ENCODE data around the gene BCL2. TPM values are rescaled to one million over a fixed set of nuclear protein-coding genes. Genes with fewer than 3 reads are reported as not detected.

The BCL2 gene
- total RNA-seq, 2 experiments from 2014 or later, result 62.8 to 67.3 TPM

- Mint-ChIP-seq H3K36me3 (peaks cover 74% of the 10 kb centered on the region), H3K4me3 (peak overlapping the region; percentile 19), H3K9me3 (peaks cover 17% of the 10 kb centered on the region), H3K4me1 (peaks cover 61% of the 10 kb centered on the region), H3K27ac (peak overlapping the region; percentile 34), H3K27me3 (no peaks in the 10 kb centered on the region)
- DNase-seq, result no peak
Observed at GRCh38 chr18:63253428-63254372, 65.9 kb downstream of the BCL2 start.

- peaks cover 56% of the 10 kb centered on the region for H3K4me1 Mint-ChIP-seq
- H3K4me3 Mint-ChIP-seq, result no peak overlapping the region
- no peak for DNase-seq
- H3K36me3 Mint-ChIP-seq, result peaks cover 77% of the 10 kb centered on the region
- no peak overlapping the region for H3K27ac Mint-ChIP-seq
- peaks cover 17% of the 10 kb centered on the region for H3K9me3 Mint-ChIP-seq
- H3K27me3 Mint-ChIP-seq, result no peaks in the 10 kb centered on the region
Observed at GRCh38 chr18:63253014-63253413, 66.6 kb downstream of the BCL2 start.

DNA sequence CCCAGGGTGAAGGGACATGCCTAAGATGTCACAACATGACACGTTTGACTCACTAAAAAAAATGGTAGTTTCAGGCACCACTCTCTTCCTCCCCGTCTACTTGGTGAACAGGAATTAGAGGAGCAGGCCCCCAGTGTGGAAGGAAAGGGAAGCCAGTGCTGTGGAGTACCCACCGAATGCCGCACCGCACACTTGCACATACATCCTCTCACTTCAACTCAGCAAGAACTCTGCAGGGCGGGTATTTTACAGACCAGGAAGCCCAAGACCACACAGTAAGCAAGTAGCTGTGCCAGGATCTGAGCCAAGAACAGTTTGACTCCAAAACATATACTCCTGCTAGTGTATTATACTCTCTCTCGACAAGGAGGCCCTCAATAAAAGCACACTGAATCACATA, 69.8 kb downstream of the BCL2 start:
- H3K27ac Mint-ChIP-seq, result peak overlapping the region; percentile 84
- no peaks in the 10 kb centered on the region for H3K27me3 Mint-ChIP-seq
- H3K4me3 Mint-ChIP-seq, result no peak overlapping the region
- H3K4me1 Mint-ChIP-seq, result peaks cover 48% of the 10 kb centered on the region
- DNase-seq, result no peak
- H3K9me3 Mint-ChIP-seq, result peaks cover 15% of the 10 kb centered on the region
- peaks cover 77% of the 10 kb centered on the region for H3K36me3 Mint-ChIP-seq

GRCh38 chr18:63247926-63248325, 71.6 kb downstream of the BCL2 start:
- Mint-ChIP-seq H3K4me3 (no peak overlapping the region), H3K27ac (no peak overlapping the region), H3K9me3 (peaks cover 13% of the 10 kb centered on the region), H3K4me1 (peaks cover 40% of the 10 kb centered on the region), H3K27me3 (no peaks in the 10 kb centered on the region), H3K36me3 (peaks cover 76% of the 10 kb centered on the region)
- no peak for DNase-seq

DNA sequence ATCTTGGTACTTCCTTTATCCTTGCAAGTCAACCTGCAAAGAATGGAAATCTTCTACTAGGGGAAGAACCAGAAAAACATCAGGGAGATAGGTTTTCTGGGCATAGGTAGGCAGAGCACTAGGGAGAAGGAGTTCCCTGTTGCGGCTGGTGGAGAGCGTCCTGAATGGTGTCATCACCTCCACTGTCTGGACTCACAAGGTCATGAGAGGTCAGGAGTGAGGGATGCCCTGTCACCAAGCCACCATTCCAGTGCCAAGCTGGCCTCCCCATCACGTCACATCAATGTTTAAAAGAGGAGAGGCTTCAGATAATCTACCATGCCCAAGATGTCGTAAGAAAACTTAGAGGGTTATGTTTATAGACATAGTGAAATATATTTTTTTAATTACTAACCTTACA, 72.1 kb downstream of the BCL2 start:
- H3K4me1 Mint-ChIP-seq, result peaks cover 39% of the 10 kb centered on the region
- H3K27ac Mint-ChIP-seq, result no peak overlapping the region
- peaks cover 76% of the 10 kb centered on the region for H3K36me3 Mint-ChIP-seq
- no peak for DNase-seq
- H3K4me3 Mint-ChIP-seq, result no peak overlapping the region
- H3K27me3 Mint-ChIP-seq, result no peaks in the 10 kb centered on the region
- H3K9me3 Mint-ChIP-seq, result peaks cover 11% of the 10 kb centered on the region

DNA sequence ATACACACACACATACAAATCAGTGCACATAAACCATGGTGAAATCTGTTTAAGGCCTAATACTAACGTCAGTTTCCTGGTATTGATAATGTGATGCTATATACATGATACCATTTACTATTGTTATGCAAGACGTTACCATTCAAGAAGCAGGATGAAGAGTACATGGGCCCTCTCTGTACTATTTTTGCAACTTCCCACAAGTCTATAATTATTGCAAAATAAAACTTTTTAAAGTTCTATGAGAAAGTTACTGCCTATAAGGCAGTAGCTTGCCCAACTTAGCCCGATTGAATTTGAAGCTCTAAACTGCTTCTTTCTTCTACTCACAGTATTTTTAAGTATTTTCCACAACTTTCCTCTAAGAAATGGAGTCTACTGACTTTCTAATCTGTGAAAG, 74.0 kb downstream of the BCL2 start:
- Mint-ChIP-seq H3K27ac (no peak overlapping the region), H3K27me3 (no peaks in the 10 kb centered on the region), H3K36me3 (peaks cover 83% of the 10 kb centered on the region), H3K9me3 (peaks cover 7% of the 10 kb centered on the region), H3K4me3 (no peak overlapping the region), H3K4me1 (peaks cover 43% of the 10 kb centered on the region)
- DNase-seq, result no peak

- Mint-ChIP-seq H3K4me3 (no peak overlapping the region), H3K27ac (no peak overlapping the region), H3K4me1 (peaks cover 35% of the 10 kb centered on the region), H3K27me3 (no peaks in the 10 kb centered on the region), H3K9me3 (peaks cover 7% of the 10 kb centered on the region), H3K36me3 (peaks cover 84% of the 10 kb centered on the region)
- no peak for DNase-seq
Observed at GRCh38 chr18:63244607-63245006, 75.0 kb downstream of the BCL2 start.

- Mint-ChIP-seq H3K4me1 (peaks cover 44% of the 10 kb centered on the region), H3K36me3 (peaks cover 87% of the 10 kb centered on the region), H3K4me3 (no peak overlapping the region), H3K27ac (no peak overlapping the region), H3K9me3 (peaks cover 5% of the 10 kb centered on the region), H3K27me3 (no peaks in the 10 kb centered on the region)
- DNase-seq, result no peak
Observed at GRCh38 chr18:63241760-63242159, 77.8 kb downstream of the BCL2 start.

DNA sequence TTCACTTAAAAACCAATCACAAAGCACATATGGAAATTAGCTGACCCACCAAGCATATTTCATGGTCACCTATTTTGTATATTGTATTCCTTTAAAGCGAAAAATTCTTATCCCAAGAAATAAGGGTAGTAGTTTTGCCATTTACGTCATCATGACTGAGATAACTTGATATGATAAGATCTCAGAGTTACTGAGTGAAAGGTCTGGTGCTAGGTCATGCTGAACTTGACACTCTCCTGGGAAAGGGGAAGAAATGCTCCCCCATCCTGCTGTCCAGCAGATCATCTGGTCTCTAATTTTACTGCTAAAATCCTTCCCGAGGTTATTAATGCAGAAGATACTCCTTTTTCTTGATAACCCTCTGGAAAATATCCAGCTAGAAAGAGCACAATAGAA, 78.3 kb downstream of the BCL2 start:
- peaks cover 88% of the 10 kb centered on the region for H3K36me3 Mint-ChIP-seq
- H3K27ac Mint-ChIP-seq, result no peak overlapping the region
- H3K27me3 Mint-ChIP-seq, result no peaks in the 10 kb centered on the region
- peaks cover 44% of the 10 kb centered on the region for H3K4me1 Mint-ChIP-seq
- H3K4me3 Mint-ChIP-seq, result no peak overlapping the region
- no peak for DNase-seq
- peaks cover 6% of the 10 kb centered on the region for H3K9me3 Mint-ChIP-seq

DNA sequence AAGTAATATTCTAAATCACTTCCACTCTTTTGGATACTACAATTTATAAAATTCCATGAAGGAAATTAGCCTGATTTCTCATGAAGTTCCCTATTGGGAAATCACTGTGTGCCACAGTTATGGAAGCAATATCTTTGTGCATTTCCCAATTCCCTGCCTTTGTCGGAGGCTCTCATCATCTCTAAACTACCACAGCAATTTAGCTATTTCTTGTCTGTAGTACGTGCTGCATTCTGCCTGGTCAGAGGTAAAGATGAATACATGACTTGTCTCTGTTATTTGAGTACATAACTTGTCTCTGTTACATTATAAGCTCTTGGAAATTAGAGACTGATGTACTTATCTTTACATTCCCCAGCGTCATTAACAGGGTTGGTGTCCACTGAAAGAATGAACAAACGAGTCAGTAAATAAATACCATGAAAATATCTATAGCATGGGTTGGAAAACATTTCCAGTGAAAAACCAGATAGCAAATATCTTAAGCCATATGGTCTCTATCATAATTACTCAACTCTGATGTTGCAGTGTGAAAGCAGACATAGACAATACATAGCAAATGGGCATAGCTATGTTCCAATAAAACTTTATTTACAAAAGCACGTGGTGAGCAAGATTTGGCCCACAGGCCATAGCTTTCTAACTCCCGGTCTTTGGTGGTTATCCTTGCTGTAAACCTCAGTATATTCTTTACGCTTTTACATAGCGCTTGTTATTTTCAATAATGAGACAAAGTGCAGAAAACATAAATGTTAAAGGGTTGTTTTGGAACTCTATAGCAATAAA, 78.8 kb downstream of the BCL2 start:
- H3K36me3 Mint-ChIP-seq, result peaks cover 89% of the 10 kb centered on the region
- H3K4me1 Mint-ChIP-seq, result peaks cover 50% of the 10 kb centered on the region
- peaks cover 11% of the 10 kb centered on the region for H3K9me3 Mint-ChIP-seq

DNA sequence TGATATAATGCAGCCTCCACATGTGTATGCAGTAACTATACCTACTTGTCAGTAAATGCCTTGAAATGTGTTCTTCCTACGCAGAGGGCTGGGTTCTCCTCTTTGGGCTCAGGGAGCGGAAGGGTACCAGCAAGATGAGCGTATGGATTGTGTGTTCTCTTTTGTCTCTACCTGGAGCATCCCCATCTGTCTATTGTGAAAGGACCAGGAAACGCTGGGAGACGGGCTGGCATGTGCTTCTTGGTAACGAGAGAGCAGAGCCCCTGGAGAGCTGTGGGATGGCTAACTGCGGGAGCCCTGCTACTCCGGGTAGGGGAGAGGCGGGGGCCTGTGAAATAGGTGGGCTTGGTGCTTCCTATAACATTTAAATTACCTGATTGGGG, 80.9 kb downstream of the BCL2 start:
- peaks cover 19% of the 10 kb centered on the region for H3K9me3 Mint-ChIP-seq
- peaks cover 57% of the 10 kb centered on the region for H3K4me1 Mint-ChIP-seq
- H3K27ac Mint-ChIP-seq, result no peak overlapping the region
- peaks cover 84% of the 10 kb centered on the region for H3K36me3 Mint-ChIP-seq
- H3K4me3 Mint-ChIP-seq, result no peak overlapping the region
- DNase-seq, result no peak
- no peaks in the 10 kb centered on the region for H3K27me3 Mint-ChIP-seq

More for the DNA sequence above, 78.8 kb downstream of the BCL2 start:
- Mint-ChIP-seq H3K27ac (no peak overlapping the region), H3K27me3 (no peaks in the 10 kb centered on the region), H3K4me3 (no peak overlapping the region)
- DNase-seq, result no peak

DNA sequence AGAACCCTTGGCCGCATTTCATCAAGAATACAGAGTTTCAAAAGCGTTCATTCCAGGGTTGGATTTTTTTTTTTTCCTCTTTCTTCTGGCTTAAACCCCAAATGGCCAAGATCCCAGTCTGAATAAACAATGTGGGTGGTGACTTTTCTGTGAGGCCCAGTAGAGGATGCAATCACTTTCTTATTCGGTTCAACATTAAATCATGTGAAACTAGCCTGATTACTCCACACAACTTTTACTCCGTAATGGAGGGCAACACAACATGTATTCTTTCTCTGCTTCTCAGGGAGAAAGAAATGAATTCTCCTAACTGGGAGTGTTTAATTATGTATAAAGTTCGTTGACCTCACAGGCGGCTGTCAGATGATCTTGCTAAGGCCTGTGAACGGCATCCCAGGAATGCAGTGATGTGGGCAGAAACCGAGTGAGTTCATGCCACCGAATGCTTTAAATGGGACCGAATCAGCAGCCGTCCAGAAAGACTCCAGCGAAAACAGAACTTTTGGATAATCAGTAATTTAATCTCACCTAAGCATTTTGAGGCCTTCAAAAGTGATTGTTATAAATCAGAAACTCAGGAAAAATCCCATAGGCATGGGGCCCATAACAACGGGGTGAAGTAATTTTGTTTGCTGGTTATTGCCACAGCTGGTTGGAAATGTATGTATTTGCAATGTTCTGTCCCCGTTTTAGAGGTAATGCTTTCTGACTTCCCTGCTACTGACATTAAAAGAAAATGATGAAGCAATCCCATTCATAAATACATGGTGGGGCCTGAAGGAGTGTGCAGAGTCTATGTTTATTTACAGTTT, 81.5 kb downstream of the BCL2 start:
- Mint-ChIP-seq H3K4me3 (no peak overlapping the region), H3K4me1 (peaks cover 62% of the 10 kb centered on the region), H3K36me3 (peaks cover 86% of the 10 kb centered on the region), H3K27ac (no peak overlapping the region), H3K27me3 (no peaks in the 10 kb centered on the region), H3K9me3 (peaks cover 19% of the 10 kb centered on the region)
- DNase-seq, result no peak

GRCh38 chr18:63236921-63237846, 82.4 kb downstream of the BCL2 start:
- peak overlapping the region; percentile 95 for H3K27ac Mint-ChIP-seq
- H3K36me3 Mint-ChIP-seq, result peaks cover 85% of the 10 kb centered on the region
- H3K4me3 Mint-ChIP-seq, result no peak overlapping the region
- no peak for DNase-seq
- peaks cover 66% of the 10 kb centered on the region for H3K4me1 Mint-ChIP-seq
- peaks cover 19% of the 10 kb centered on the region for H3K9me3 Mint-ChIP-seq
- H3K27me3 Mint-ChIP-seq, result no peaks in the 10 kb centered on the region

DNA sequence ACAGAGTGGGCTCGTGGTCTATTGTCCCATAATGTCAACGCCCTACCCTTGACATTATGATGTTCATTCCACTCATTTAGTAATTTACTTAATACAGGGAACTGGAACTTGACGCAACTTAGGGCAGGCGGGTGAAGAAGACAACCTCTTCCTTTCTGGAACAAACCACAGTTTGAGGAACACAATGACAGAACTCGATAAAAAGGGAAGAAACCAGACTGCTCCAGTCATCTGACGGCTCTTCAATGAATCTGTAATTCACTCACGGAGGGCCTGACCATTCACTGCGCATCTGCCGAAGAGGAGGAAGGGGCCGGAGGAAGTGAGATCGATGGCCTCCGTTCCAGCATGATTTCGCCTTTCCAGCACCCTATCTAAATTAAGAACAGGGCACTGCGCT, 83.2 kb downstream of the BCL2 start:
- H3K4me3 Mint-ChIP-seq, result peak overlapping the region; percentile 47
- H3K27ac Mint-ChIP-seq, result peak overlapping the region; percentile 95
- peaks cover 19% of the 10 kb centered on the region for H3K9me3 Mint-ChIP-seq
- peaks cover 81% of the 10 kb centered on the region for H3K36me3 Mint-ChIP-seq
- no peak for DNase-seq
- H3K27me3 Mint-ChIP-seq, result no peaks in the 10 kb centered on the region
- H3K4me1 Mint-ChIP-seq, result peaks cover 71% of the 10 kb centered on the region
